GM12872 (cell line): ENCODE measurements around the gene SRF.

ENCODE experiments used
- CTCF ChIP-seq: IDR thresholded peaks from 3 replicates; pipeline ENCODE4 v1.5.1; 2011; ENCODE audit warnings: low read depth, mild to moderate bottlenecking, low read length, moderate library complexity; ENCODE audit not compliant: insufficient read depth

Gene SRF

GRCh38 chr6:43143235-43144128 lies 27.6 kb upstream of the SRF start:
- TF ChIP-seq CTCF, result peak; percentile 95

- TF ChIP-seq CTCF, result no peak
These were observed 26.2 kb upstream of the SRF start for GRCh38 chr6:43144879-43145278.

- no peak for TF ChIP-seq CTCF
These were observed 24.8 kb upstream of the SRF start for GRCh38 chr6:43146261-43146660.

- no peak for TF ChIP-seq CTCF
These were observed 24.1 kb upstream of the SRF start for GRCh38 chr6:43146709-43147688.

GRCh38 chr6:43147691-43148477 lies 23.2 kb upstream of the SRF start:
- TF ChIP-seq CTCF, result no peak

GRCh38 chr6:43149265-43149664 lies 21.8 kb upstream of the SRF start:
- TF ChIP-seq CTCF, result no peak
